Neural crest cell (in vitro differentiated cells): Measurements from ENCODE around the gene HMCN1. TPM values are rescaled to one million over a fixed set of nuclear protein-coding genes. Genes with fewer than 3 reads are reported as not detected.

Source experiments
- DNase-seq: peaks from one replicate; pipeline ENCODE4 v3.0.0; 2021; ENCODE audit warnings: low read depth, mixed read lengths, low spot score
- H3K27ac Mint-ChIP-seq: one replicate; pipeline ENCODE4 v1.8.0; 2021; ENCODE audit warnings: mild to moderate bottlenecking, mixed read lengths; ENCODE audit not compliant: unreplicated experiment
- H3K27me3 Mint-ChIP-seq: 2 replicates; pipeline ENCODE4 v1.8.0; 2021; ENCODE audit warnings: low read depth, mild to moderate bottlenecking, mixed read lengths
- H3K36me3 Mint-ChIP-seq: 2 replicates; pipeline ENCODE4 v1.8.0; 2021; ENCODE audit warnings: low read depth, mild to moderate bottlenecking, mixed read lengths
- H3K4me1 Mint-ChIP-seq: 2 replicates; pipeline ENCODE4 v1.8.0; 2021; ENCODE audit warnings: mixed read lengths
- H3K4me3 Mint-ChIP-seq: one replicate; pipeline ENCODE4 v1.8.0; 2021; ENCODE audit warnings: mild to moderate bottlenecking, mixed read lengths
- H3K9me3 Mint-ChIP-seq: 2 replicates; pipeline ENCODE4 v1.8.0; 2021; ENCODE audit warnings: mixed read lengths
- total RNA-seq: library from RNA; stranded (reverse); gene quantifications from 2 replicates; pipeline ENCODE4 v1.2.1, GENCODE V29; 2021
- TF ChIP-seq, protein P1 (sequence below): fragments of 200-600 bp; sonication (generic); conservative IDR thresholded peaks from 2 replicates; pipeline ENCODE4 v1.5.0; 2021; ENCODE audit warnings: antibody characterized with exemption, mild to moderate bottlenecking

The HMCN1 gene
- total RNA-seq, 1 donor from 2014 or later, result 16.6 TPM

DNA sequence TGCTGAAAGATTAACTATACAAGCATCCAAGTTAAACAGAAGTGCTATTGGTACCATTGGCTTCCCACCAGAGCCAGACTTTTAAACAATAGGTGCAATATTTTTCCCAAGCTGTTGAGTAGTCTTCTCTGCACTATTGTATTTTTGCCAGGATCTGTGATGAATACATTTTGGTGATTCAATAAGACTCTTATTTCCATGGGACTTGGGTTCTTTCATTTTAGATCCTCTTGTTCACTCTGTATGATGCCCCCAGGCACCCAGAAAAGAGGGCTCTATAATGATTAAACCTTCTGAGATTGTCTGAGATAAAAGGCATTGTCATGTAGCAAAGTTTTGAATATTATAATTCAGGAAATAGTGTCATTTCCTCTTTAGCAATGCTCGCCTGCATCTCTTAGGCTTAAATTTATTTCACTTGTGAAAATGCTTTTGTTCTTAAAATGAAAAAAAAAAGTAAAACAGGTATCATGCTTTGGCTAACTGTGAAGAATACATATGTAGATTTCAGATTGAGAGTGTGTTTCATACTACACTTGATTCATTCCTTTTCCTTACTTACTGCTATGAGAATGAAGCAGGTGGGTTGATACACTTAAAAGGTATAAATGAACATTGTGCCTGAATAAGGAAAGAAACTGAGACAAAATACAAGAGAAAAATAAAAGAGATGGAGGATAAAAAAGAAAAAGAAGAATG, 275.0 kb downstream of the HMCN1 start:
- TF ChIP-seq, protein P1, sequence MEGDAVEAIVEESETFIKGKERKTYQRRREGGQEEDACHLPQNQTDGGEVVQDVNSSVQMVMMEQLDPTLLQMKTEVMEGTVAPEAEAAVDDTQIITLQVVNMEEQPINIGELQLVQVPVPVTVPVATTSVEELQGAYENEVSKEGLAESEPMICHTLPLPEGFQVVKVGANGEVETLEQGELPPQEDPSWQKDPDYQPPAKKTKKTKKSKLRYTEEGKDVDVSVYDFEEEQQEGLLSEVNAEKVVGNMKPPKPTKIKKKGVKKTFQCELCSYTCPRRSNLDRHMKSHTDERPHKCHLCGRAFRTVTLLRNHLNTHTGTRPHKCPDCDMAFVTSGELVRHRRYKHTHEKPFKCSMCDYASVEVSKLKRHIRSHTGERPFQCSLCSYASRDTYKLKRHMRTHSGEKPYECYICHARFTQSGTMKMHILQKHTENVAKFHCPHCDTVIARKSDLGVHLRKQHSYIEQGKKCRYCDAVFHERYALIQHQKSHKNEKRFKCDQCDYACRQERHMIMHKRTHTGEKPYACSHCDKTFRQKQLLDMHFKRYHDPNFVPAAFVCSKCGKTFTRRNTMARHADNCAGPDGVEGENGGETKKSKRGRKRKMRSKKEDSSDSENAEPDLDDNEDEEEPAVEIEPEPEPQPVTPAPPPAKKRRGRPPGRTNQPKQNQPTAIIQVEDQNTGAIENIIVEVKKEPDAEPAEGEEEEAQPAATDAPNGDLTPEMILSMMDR, result no peak
- no peak overlapping the region for H3K4me3 Mint-ChIP-seq
- H3K4me1 Mint-ChIP-seq, result no peaks in the 10 kb centered on the region
- no peaks in the 10 kb centered on the region for H3K27me3 Mint-ChIP-seq
- no peaks in the 10 kb centered on the region for H3K9me3 Mint-ChIP-seq
- peaks cover 3% of the 10 kb centered on the region for H3K36me3 Mint-ChIP-seq
- no peak overlapping the region for H3K27ac Mint-ChIP-seq
- no peak for DNase-seq

DNA sequence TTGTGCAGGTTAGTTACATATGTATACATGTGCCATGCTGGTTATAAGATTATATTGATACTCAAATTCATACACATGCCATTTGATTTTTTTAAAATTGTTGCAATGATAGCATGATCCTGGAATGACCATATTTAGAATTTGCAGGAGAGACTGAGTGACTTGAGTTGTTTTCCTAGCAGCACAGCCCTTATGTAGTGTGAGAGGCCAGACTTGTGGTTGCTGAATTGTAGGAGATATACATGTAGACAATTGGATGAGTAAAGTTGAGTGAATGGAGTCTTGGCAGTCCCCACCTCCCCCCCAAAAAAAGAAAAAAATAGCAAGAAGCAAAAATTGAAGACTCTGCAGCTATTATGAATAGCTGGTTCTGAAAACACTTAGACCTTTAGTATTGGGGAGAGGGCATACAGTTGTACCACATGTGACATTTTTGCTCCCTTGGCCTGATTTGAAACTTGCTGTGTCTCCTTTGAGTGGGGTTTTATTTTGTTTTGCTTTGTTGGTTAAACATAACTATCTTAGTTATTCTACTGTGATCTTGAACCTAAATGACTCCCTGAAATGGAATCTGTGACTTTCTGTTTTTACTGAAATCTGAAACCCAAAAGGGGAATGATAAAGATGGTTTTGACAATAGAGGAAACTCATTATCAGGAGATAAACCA, 280.3 kb downstream of the HMCN1 start:
- H3K9me3 Mint-ChIP-seq, result no peaks in the 10 kb centered on the region
- TF ChIP-seq, protein P1, result no peak
- peaks cover 3% of the 10 kb centered on the region for H3K36me3 Mint-ChIP-seq
- H3K4me3 Mint-ChIP-seq, result no peak overlapping the region
- no peaks in the 10 kb centered on the region for H3K27me3 Mint-ChIP-seq
- no peaks in the 10 kb centered on the region for H3K4me1 Mint-ChIP-seq
- no peak for DNase-seq
- no peak overlapping the region for H3K27ac Mint-ChIP-seq

DNA sequence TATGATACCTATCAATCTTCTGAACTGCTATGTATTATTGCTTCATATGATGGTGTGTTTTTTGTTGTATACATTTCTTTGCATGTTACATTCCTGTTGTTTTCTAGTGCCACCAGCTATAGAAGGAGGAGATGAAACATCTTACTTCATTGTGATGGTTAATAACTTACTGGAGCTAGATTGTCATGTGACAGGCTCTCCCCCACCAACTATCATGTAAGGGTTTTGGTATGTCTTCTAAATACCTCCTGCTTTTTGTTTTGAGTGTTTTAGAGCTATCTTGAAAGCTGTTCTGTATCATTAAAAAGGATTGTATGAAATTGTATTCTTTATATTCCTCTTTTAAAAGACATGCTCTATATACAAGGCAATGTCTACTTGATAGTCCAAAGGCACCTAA, 282.7 kb downstream of the HMCN1 start:
- Mint-ChIP-seq H3K27ac (no peak overlapping the region), H3K9me3 (no peaks in the 10 kb centered on the region), H3K4me1 (no peaks in the 10 kb centered on the region), H3K36me3 (peaks cover 3% of the 10 kb centered on the region), H3K4me3 (no peak overlapping the region), H3K27me3 (no peaks in the 10 kb centered on the region)
- no peak for DNase-seq
- TF ChIP-seq, protein P1, result no peak

DNA sequence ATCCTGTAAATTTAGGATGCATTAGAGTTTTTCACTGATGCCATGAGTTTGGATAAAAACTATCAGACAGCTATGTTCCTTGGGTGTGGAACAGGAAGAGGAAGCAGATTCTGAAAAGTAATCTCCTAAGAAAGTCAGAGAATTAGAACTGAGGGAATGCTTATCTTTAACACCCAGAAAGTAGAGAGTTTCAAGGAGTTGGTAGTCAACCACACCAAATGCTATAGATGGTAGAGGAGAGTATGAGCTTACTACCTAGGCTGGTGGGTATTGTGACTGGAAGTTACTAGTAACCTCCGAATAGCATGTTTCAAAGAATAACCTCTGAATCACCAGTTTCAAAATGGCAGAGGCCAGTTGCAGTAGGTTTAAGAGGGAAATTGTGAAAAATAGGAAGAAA, 288.0 kb downstream of the HMCN1 start:
- no peaks in the 10 kb centered on the region for H3K4me1 Mint-ChIP-seq
- no peak overlapping the region for H3K27ac Mint-ChIP-seq
- H3K36me3 Mint-ChIP-seq, result peaks cover 8% of the 10 kb centered on the region
- no peaks in the 10 kb centered on the region for H3K9me3 Mint-ChIP-seq
- TF ChIP-seq, protein P1, result no peak
- no peaks in the 10 kb centered on the region for H3K27me3 Mint-ChIP-seq
- no peak for DNase-seq
- no peak overlapping the region for H3K4me3 Mint-ChIP-seq

DNA sequence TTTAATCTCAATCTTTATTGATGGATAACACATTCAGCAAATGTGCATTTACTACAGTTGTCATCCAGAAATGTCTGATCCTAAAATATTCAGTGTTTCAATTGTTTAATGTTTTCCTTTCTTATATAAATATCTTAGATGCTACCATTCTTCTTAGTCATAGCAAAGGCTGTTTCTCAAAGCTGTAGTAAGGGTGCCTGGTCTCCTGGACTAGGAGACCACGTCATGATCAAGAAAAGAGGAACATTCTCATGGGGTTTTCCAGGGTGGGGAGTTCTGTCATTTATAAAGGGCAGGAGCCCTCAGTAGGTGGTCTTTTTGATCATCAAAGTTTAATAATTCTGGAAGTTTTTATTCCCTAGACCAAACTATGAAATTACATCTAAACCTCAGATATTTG, 292.8 kb downstream of the HMCN1 start:
- Mint-ChIP-seq H3K4me1 (no peaks in the 10 kb centered on the region), H3K27me3 (no peaks in the 10 kb centered on the region), H3K9me3 (peaks cover 2% of the 10 kb centered on the region), H3K36me3 (peaks cover 10% of the 10 kb centered on the region), H3K4me3 (no peak overlapping the region), H3K27ac (no peak overlapping the region)
- TF ChIP-seq, protein P1, result no peak
- no peak for DNase-seq
